ENCODE results near the gene ARHGEF18.

DNA sequence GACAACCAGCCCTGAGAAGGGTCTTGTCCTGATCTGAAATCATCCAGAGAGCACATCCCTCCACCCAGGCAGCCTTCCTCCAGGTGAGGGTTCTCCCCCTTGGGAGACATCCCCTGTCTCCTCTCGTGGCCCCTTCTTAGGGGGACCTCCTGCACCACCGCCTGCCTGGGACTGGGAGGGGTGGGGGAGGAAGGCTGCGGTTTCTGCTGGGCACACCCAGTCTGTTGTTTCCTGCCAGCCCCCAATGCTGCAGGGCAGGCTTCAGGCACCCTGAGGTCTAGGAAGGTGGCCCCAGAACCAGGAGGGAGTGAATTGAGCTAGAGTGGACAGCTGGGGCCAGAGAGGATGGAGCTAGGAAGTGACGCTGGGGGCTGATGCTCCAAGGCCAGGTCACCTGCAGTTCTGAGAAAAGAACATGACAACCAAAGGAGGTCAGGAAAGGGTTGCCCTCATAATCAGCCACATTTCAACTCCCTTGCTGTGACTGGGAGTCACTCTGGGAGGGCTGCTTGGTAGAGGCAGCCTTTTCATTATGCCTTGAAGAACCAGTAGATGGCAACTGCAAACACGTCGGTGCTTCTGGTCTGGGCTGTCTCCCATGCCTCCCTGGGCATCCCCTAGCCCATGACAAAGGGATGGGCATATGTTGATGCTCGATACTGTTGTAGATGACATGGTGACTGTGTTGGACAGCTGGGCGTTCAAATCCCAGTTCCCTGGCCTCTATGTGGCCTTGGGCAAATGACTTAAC is 1.4 kb downstream of the ARHGEF18 start:
- TF ChIP-seq, protein P1, sequence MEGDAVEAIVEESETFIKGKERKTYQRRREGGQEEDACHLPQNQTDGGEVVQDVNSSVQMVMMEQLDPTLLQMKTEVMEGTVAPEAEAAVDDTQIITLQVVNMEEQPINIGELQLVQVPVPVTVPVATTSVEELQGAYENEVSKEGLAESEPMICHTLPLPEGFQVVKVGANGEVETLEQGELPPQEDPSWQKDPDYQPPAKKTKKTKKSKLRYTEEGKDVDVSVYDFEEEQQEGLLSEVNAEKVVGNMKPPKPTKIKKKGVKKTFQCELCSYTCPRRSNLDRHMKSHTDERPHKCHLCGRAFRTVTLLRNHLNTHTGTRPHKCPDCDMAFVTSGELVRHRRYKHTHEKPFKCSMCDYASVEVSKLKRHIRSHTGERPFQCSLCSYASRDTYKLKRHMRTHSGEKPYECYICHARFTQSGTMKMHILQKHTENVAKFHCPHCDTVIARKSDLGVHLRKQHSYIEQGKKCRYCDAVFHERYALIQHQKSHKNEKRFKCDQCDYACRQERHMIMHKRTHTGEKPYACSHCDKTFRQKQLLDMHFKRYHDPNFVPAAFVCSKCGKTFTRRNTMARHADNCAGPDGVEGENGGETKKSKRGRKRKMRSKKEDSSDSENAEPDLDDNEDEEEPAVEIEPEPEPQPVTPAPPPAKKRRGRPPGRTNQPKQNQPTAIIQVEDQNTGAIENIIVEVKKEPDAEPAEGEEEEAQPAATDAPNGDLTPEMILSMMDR (IDR thresholded peaks at IDR 0.05), result no peak
- no peak for TF ChIP-seq POLR2A (IDR thresholded peaks at IDR 0.05)
